NCI-H2107 (cell line): ENCODE data around the gene PGF.

Experiments used
- DNase-seq: peaks from one replicate; lab custom pipeline; 2025; lab: John Stamatoyannopoulos, UW

PGF gene

GRCh38 chr14:74897642-74898041 is 57.8 kb downstream of the PGF start:
- no peak for DNase-seq

- no peak for DNase-seq
These were observed 59.0 kb downstream of the PGF start for GRCh38 chr14:74896400-74896799.

GRCh38 chr14:74893614-74894091 is 61.7 kb downstream of the PGF start:
- DNase-seq = no peak

- no peak for DNase-seq
These were observed 62.7 kb downstream of the PGF start for GRCh38 chr14:74892745-74893144.

- no peak for DNase-seq
These were observed 63.5 kb downstream of the PGF start for GRCh38 chr14:74891870-74892269.
